ENCODE measurements around the gene JUN.

DNA sequence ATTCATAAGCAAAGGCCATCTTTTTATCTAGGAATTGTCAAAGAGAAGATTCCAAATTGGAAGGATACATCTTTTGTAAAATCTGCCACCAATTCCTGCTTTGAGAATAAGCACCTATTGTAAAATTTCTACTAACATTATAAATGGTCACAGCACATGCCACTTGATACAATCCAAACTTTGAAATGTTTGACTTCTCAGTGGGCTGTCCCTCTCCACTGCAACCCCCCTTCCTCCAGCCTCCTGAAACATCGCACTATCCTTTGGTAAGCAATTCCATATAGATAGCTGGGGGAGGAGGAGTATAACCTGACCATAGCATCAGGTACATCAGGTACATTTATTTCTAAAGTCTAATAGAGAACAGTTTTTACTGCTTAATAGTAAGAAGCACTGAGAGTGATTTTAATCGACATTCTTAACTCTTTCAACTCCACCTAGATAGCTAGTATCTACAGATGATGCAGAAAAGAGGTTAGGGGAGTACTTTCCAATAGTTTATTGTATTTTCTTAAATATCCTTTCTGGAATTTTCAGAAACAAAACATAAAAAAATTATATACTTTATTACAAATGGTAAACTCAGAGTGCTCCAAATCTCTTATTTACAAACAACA, 2.9 kb downstream of the JUN start:
- TF ChIP-seq, protein P1, sequence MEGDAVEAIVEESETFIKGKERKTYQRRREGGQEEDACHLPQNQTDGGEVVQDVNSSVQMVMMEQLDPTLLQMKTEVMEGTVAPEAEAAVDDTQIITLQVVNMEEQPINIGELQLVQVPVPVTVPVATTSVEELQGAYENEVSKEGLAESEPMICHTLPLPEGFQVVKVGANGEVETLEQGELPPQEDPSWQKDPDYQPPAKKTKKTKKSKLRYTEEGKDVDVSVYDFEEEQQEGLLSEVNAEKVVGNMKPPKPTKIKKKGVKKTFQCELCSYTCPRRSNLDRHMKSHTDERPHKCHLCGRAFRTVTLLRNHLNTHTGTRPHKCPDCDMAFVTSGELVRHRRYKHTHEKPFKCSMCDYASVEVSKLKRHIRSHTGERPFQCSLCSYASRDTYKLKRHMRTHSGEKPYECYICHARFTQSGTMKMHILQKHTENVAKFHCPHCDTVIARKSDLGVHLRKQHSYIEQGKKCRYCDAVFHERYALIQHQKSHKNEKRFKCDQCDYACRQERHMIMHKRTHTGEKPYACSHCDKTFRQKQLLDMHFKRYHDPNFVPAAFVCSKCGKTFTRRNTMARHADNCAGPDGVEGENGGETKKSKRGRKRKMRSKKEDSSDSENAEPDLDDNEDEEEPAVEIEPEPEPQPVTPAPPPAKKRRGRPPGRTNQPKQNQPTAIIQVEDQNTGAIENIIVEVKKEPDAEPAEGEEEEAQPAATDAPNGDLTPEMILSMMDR (conservative IDR thresholded peaks at IDR 0.05; ENCODE audit: low read depth, low read length), result no peak
- TF ChIP-seq EZH2 (IDR thresholded peaks at IDR 0.05; ENCODE audit: low read length, unreplicated experiment) (no peak), EZH2phosphoT487 (IDR thresholded peaks at IDR 0.05; ENCODE audit: borderline replicate concordance, low read length) (no peak)

Data from PC-3 (cell line).